Measurements from ENCODE around the gene CAV1. TPM values are rescaled to one million over a fixed set of nuclear protein-coding genes. Genes with fewer than 3 reads are reported as not detected.
A peak's percentile ranks its signal among the peaks of the same experiment; 100 is the strongest.

Gene CAV1
- total RNA-seq, 1 experiment from 2014 or later, result 437 TPM

GRCh38 chr7:116598861-116599260 is 74.0 kb downstream of the CAV1 start:
- no peak for DNase-seq (ENCODE audit: low read depth)

- DNase-seq (ENCODE audit: low read depth), result no peak
Observed at GRCh38 chr7:116601426-116601825, 76.6 kb downstream of the CAV1 start.

GRCh38 chr7:116607299-116607698 is 82.5 kb downstream of the CAV1 start:
- DNase-seq (ENCODE audit: low read depth), result no peak

- peak; percentile 51 for DNase-seq (ENCODE audit: low read depth)
Observed at GRCh38 chr7:116610210-116610609, 85.4 kb downstream of the CAV1 start.

GRCh38 chr7:116610721-116611120 is 85.9 kb downstream of the CAV1 start:
- no peak for DNase-seq (ENCODE audit: low read depth)

Small RNA genes within 50 kb of the gene (small RNA-seq; reads per million reads assigned to genes)
- gene AC006159.2, result not detected

Other genes with a start within 250 kb of the CAV1 start
- 81.5 and 94.8 TPM in 2 replicates for gene CAV2, start 25.3 kb upstream of the CAV1 start, total RNA-seq (2014; rRNA removed; shearing (Covaris generic))
- 108 and 124 TPM in 2 replicates for gene MET, start 147.2 kb downstream of the CAV1 start, total RNA-seq (2014; rRNA removed; shearing (Covaris generic))

Data from HT1080 (cell line).